Right lobe of liver (tissue), 6 donors: ENCODE measurements around the gene HTN3. TPM values are rescaled to one million over a fixed set of nuclear protein-coding genes. Genes with fewer than 3 reads are reported as not detected.
"Not testable (repeated sequence)": the region's sequence is repeated elsewhere in the genome, so short reads cannot be mapped to it uniquely, and the experiment has no call there.

ENCODE experiments used
- ATAC-seq, 4 donors: fragments of 200-7000 bp; cut with Tn5 transposase; one replicate each; pipeline ENCODE4 v1.9.1; 2020; ENCODE audit warnings: mild to moderate bottlenecking in 4 of 4, moderate library complexity in 4 of 4
- DNase-seq, 3 donors: peaks; one replicate each; pipeline ENCODE4 v3.0.0-alpha.2; 2020
- H3K27ac ChIP-seq, 3 donors: fragments of 200-600 bp; one replicate each; pipeline ENCODE4 v1.8.0; 2022
- H3K27me3 ChIP-seq, 2 donors: fragments of 200-600 bp; one replicate each; pipeline ENCODE4 v1.8.0; 2022
- H3K36me3 ChIP-seq, 4 donors: fragments of 200-600 bp; sonication (generic) in 1 of 4; one replicate each; pipeline versions ENCODE4 v1.5.1 to v1.8.0; 2017 to 2022; ENCODE audit warnings: control low read depth in 1 of 4
- H3K4me1 ChIP-seq, 4 donors: fragments of 200-600 bp; sonication (generic) in 1 of 4; one replicate each; pipeline versions ENCODE4 v1.5.1 to v1.8.0; 2017 to 2022; ENCODE audit warnings: control low read depth in 1 of 4
- H3K4me3 ChIP-seq, 3 donors: fragments of 200-600 bp; one replicate each; pipeline ENCODE4 v1.8.0; 2022
- H3K9me3 ChIP-seq, 4 donors: fragments of 200-600 bp; sonication (generic) in 1 of 4; one replicate each; pipeline versions ENCODE4 v1.5.1 to v1.8.0; 2017 to 2022; ENCODE audit warnings: control low read depth in 1 of 4
- POLR2A ChIP-seq: fragments of 450-650 bp; IDR thresholded peaks from one replicate; pipeline ENCODE4 v1.6.1; 2017; ENCODE audit warnings: antibody characterized with exemption, mild to moderate bottlenecking
- WGBS: methylation state at CpG from one replicate; pipeline ENCODE4 v1.1.6; 2018; ENCODE audit warnings: low coverage, low lambda C conversion rate; ENCODE audit not compliant: insufficient coverage; ENCODE audit errors: missing lambda C conversion rate; 5-methylcytosine and 5-hydroxymethylcytosine counted together
- intact Hi-C, 2 donors: fragments of 100-400 bp; cut with DNase I; formaldehyde crosslinking; loops; one replicate each; pipeline versions ENCODE4 v1.11.2 to v1.14.1; 2022
- total RNA-seq, 6 experiments: library from RNA; depleted of rRNA in 2 of 6; stranded (reverse); fragments of >200 nt in 2 of 6; fragmentation: NEBNext Ultra II Directional in 3 of 6; extraction: Animal tissue kit (Norgen Biotek cat#: 25700) in 3 of 6; gene quantifications; one replicate each; pipeline versions ENCODE4 v1.1.0 to v1.2.4, GENCODE V29; 2016 to 2023
- TF ChIP-seq, protein P1 (sequence below), 4 donors: fragments of 200-600 bp in 3 of 4; fragments of 450-650 bp in 1 of 4; IDR thresholded peaks; one replicate each; pipeline versions ENCODE4 v1.5.1 to v1.8.0; 2016 to 2022; ENCODE audit warnings: antibody characterized with exemption in 4 of 4, mild to moderate bottlenecking in 2 of 4
- donor health status: DM: no; HTN: yes; CAD: no.
- donor health status: DM: no; HTN: no; CAD: no.
- donor health status: DM: no; HTN: no; CAD: no.
- donor health status: DM: no; HTN: yes; CAD: no.
- donor health status: DM: no; HTN: yes; CAD: no.

Gene HTN3
- total RNA-seq, 6 experiments from 2014 or later: not detected

DNA sequence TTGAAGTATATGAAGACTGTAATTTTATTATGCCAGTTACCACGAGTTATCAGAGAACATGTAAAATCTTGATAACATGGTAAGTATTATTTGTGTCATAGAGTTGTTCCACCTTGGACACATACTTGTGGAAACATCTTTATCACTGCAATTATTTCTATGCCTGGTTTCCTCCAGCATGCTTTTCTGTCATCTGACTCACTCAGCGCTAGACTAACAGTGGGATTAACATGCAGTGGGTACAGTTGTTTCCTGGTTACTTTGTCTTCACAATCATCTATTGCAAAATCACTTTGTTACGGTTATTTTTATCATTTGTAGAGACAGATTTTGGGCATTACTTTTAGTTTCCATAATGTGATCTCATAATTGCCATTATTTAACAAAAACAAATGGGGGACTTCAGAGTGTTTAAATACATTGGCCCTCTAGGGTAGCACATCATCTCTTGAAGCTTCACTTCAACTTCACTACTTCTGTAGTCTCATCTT is 32.7 kb upstream of the HTN3 start, which contains the start of gene STATH:
STATH (plus strand) TSS at position 441 of the 491 bp plus-strand sequence. CDS start 2,472 bp downstream, outside the sequence.
- WGBS: 59% methylated on average over 3 of the region's 3 CpGs
- H3K9me3 ChIP-seq: no peaks in the 10 kb centered on the region
- no peak within 1 kb of the TSS for H3K4me3 ChIP-seq
- no peaks in the 10 kb centered on the region for H3K4me1 ChIP-seq
- no peak for ATAC-seq
- no peaks in the 10 kb centered on the region for H3K27me3 ChIP-seq
- no peak within 1 kb of the TSS for H3K27ac ChIP-seq
- intact Hi-C loops: no loop called here
- no peak for DNase-seq
- no peaks in the 10 kb centered on the region for H3K36me3 ChIP-seq
- TF ChIP-seq POLR2A: no peak
- TF ChIP-seq, protein P1, sequence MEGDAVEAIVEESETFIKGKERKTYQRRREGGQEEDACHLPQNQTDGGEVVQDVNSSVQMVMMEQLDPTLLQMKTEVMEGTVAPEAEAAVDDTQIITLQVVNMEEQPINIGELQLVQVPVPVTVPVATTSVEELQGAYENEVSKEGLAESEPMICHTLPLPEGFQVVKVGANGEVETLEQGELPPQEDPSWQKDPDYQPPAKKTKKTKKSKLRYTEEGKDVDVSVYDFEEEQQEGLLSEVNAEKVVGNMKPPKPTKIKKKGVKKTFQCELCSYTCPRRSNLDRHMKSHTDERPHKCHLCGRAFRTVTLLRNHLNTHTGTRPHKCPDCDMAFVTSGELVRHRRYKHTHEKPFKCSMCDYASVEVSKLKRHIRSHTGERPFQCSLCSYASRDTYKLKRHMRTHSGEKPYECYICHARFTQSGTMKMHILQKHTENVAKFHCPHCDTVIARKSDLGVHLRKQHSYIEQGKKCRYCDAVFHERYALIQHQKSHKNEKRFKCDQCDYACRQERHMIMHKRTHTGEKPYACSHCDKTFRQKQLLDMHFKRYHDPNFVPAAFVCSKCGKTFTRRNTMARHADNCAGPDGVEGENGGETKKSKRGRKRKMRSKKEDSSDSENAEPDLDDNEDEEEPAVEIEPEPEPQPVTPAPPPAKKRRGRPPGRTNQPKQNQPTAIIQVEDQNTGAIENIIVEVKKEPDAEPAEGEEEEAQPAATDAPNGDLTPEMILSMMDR (IDR thresholded peaks at IDR 0.05): no peak

DNA sequence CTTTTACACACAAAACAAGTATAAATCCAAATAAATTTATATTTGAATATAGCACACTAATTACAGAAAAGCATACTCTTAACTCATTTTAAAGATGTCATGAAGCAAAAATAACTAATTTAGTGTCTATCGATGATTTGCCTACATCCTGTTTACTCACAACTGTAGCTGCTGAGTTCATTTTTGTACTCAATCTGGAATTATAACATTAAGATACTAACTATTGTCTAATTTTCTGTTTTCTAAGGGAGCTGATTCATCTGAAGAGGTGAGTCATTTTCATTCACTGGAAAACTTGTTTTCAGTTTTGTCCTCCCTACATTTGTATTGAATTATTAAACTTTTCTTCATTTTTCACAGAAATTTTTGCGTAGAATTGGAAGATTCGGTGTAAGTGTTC is 28.8 kb upstream of the HTN3 start:
- 79% methylated on average over 3 of the region's 3 CpGs for WGBS
- ATAC-seq: no peak

DNA sequence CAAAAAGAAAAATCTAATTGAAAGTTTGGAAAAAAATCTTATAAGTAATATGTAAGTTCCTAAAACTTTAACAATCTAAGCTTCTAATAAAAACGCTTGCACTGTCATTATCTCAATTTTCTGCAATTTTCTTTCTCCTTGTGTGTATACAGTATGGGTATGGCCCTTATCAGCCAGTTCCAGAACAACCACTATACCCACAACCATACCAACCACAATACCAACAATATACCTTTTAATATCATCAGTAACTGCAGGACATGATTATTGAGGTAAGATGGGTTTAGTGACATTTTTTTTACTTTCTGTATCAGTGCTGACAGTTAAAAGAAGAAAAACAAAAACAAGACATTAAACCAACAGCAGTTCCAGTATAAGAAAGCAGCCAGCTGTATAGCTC is 27.5 kb upstream of the HTN3 start:
- no peaks in the 10 kb centered on the region for H3K4me1 ChIP-seq
- no peaks in the 10 kb centered on the region for H3K36me3 ChIP-seq
- H3K27me3 ChIP-seq: no peaks in the 10 kb centered on the region
- no peak overlapping the region for H3K4me3 ChIP-seq
- TF ChIP-seq POLR2A: no peak
- TF ChIP-seq, protein P1 (IDR thresholded peaks at IDR 0.05): no peak
- 68% methylated on average over 1 of the region's 1 CpG for WGBS
- no peaks in the 10 kb centered on the region for H3K9me3 ChIP-seq
- no peak overlapping the region for H3K27ac ChIP-seq
- intact Hi-C loops: no loop called here
- ATAC-seq: no peak
- no peak for DNase-seq

More for the DNA sequence above, 28.8 kb upstream of the HTN3 start:
- no peak for DNase-seq
- TF ChIP-seq, protein P1 (IDR thresholded peaks at IDR 0.05): no peak
- no peak for TF ChIP-seq POLR2A
- Histone ChIP-seq H3K27ac (no peak overlapping the region), H3K4me3 (no peak overlapping the region), H3K9me3 (no peaks in the 10 kb centered on the region), H3K4me1 (no peaks in the 10 kb centered on the region), H3K36me3 (no peaks in the 10 kb centered on the region), H3K27me3 (no peaks in the 10 kb centered on the region)
- intact Hi-C loops: no loop called here

DNA sequence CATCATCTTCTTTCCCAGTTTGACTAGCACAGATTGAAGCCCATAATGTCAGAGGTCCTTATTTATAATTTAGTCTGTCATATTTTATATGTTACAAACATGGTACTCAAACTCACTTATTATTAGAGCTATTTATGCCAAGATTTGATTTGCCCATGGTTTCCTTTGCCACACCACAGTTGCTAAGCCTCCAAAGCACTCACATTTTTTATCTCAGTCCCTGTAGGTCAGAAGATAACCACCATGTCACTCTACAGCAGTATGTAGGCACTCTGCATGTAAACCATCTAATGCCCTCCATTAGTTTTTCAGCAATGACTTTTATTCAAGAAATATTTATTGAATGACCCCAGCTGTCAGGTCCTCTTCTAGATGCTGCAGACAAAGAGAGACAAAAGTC is 25.8 kb upstream of the HTN3 start:
- no peaks in the 10 kb centered on the region for H3K27me3 ChIP-seq
- H3K9me3 ChIP-seq: no peaks in the 10 kb centered on the region
- intact Hi-C loops: no loop called here
- H3K36me3 ChIP-seq: no peaks in the 10 kb centered on the region
- no peak for TF ChIP-seq POLR2A
- TF ChIP-seq, protein P1 (IDR thresholded peaks at IDR 0.05): no peak
- H3K4me3 ChIP-seq: no peak overlapping the region
- no peak overlapping the region for H3K27ac ChIP-seq
- no peaks in the 10 kb centered on the region for H3K4me1 ChIP-seq
- no peak for DNase-seq
- no peak for ATAC-seq

DNA sequence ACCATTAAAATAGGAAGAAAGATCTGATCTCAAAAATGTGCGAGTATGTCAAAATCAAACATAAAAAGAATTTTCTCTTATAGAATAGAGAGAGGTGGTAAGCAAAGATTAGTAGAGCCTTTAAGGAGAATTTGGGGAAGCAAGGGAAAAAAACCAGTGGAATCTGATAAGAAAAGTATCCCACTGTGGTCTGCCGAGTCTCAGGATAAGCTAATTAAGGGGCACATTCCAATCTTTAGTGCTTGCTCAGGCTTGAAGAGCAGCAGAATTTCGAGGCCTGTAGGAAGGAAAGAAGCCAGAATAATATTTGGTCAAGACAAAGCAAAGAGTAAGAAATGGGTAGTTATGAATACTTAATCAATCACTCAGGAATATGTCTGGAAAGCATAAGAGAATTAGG is 19.5 kb upstream of the HTN3 start:
- H3K36me3 ChIP-seq: no peaks in the 10 kb centered on the region
- no peak for DNase-seq
- intact Hi-C loops: no loop called here
- H3K27ac ChIP-seq: no peak overlapping the region
- ATAC-seq: no peak
- TF ChIP-seq, protein P1 (IDR thresholded peaks at IDR 0.05): no peak
- TF ChIP-seq POLR2A: no peak
- H3K9me3 ChIP-seq: no peaks in the 10 kb centered on the region
- 41% methylated on average over 3 of the region's 3 CpGs for WGBS
- no peak overlapping the region for H3K4me3 ChIP-seq
- H3K4me1 ChIP-seq: no peaks in the 10 kb centered on the region
- no peaks in the 10 kb centered on the region for H3K27me3 ChIP-seq

DNA sequence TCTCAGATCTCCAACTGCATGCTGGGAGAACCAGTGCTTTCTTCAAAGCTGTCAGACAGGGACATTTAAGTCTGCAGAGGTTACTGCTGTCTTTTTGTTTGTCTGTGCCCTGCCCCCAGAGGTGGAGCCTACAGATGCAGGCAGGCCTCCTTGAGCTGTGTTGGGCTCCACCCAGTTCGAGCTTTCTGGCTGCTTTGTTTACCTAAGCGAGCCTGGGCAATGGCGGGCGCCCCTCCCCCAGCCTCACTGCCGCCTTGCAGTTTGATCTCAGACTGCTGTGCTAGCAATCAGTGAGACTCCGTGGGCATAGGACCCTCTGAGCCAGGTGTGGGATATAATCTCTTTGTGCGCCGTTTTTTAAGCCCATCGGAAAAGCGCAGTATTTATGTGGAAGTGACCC is 9.3 kb upstream of the HTN3 start:
- H3K9me3 ChIP-seq, DNase-seq, H3K36me3 ChIP-seq, intact Hi-C loops, H3K4me1 ChIP-seq, H3K4me3 ChIP-seq, H3K27ac ChIP-seq, H3K27me3 ChIP-seq, ATAC-seq: not testable (repeated sequence)
- WGBS: 74% methylated on average over 5 of the region's 10 CpGs
